Tibial nerve (tissue), 4 donors: ENCODE results near the gene MED19. TPM values are rescaled to one million over a fixed set of nuclear protein-coding genes. Genes with fewer than 3 reads are reported as not detected.

Experiments
- DNase-seq, 2 donors: peaks; one replicate each; pipeline ENCODE4 v3.0.0-alpha.2; 2019; ENCODE audit warnings: low spot score in 2 of 2
- H3K27ac ChIP-seq, 4 donors: fragments of 200-600 bp; sonication (generic) in 3 of 4; one replicate each; pipeline ENCODE4 v1.5.1; 2017 to 2019; ENCODE audit warnings: mild to moderate bottlenecking in 1 of 4
- H3K27me3 ChIP-seq, 2 donors: fragments of 200-600 bp; sonication (generic) in 1 of 2; one replicate each; pipeline versions ENCODE4 v1.5.1 to v1.6.0; 2017 to 2019
- H3K36me3 ChIP-seq, 3 donors: fragments of 200-600 bp; sonication (generic); one replicate each; pipeline ENCODE4 v1.5.1; 2018 to 2019
- H3K4me1 ChIP-seq, 4 donors: fragments of 200-600 bp; sonication (generic) in 3 of 4; one replicate each; pipeline ENCODE4 v1.5.1; 2017 to 2019
- H3K4me3 ChIP-seq, 4 donors: fragments of 200-600 bp; sonication (generic) in 3 of 4; one replicate each; pipeline ENCODE4 v1.5.1; 2017 to 2019; ENCODE audit warnings: mild to moderate bottlenecking in 1 of 4, moderate library complexity in 1 of 4
- H3K9me3 ChIP-seq, 4 donors: fragments of 200-600 bp; sonication (generic) in 3 of 4; one replicate each; pipeline ENCODE4 v1.5.1; 2017 to 2019
- CTCF ChIP-seq, 5 experiments: fragments of 200-600 bp in 3 of 5; fragments of 450-650 bp in 2 of 5; sonication (generic) in 3 of 5; IDR thresholded peaks; one replicate each; pipeline ENCODE4 v1.5.1; 2016 to 2019; ENCODE audit warnings: antibody characterized with exemption in 5 of 5, mild to moderate bottlenecking in 3 of 5, moderate library complexity in 2 of 5
- EP300 ChIP-seq, 2 donors: sonication (generic); formaldehyde crosslinking; IDR thresholded peaks; one replicate each; pipeline ENCODE4 v1.6.1; 2017; ENCODE audit warnings: antibody characterized with exemption in 2 of 2, mild to moderate bottlenecking in 1 of 2
- POLR2A ChIP-seq, 2 donors: fragments of 450-650 bp; IDR thresholded peaks; one replicate each; pipeline ENCODE4 v1.6.1; 2017; ENCODE audit warnings: antibody characterized with exemption in 2 of 2, mild to moderate bottlenecking in 2 of 2, moderate library complexity in 2 of 2
- WGBS, 2 donors: methylation state at CpG; one replicate each; pipeline ENCODE4 v1.1.5; 2018; 5-methylcytosine and 5-hydroxymethylcytosine counted together
- total RNA-seq, 4 donors: library from RNA; depleted of rRNA; stranded (reverse); fragments of >200 nt; gene quantifications; one replicate each; pipeline ENCODE4 v1.1.0, GENCODE V29; 2016

MED19 gene
- total RNA-seq, 4 donors from 2014 or later, result 11.9 to 17.3 (median 15.4) TPM

GRCh38 chr11:57741132-57742086 is 29.4 kb upstream of the MED19 start, which contains the start of gene SELENOH:
TSS of gene SELENOH (plus strand) at chr11:57741491. CDS start at chr11:57741596, 105 bp downstream.
- H3K9me3 ChIP-seq, result no peaks in the 10 kb centered on the region
- peak within 1 kb of the TSS; percentile 29 to 95 (median 94) for H3K27ac ChIP-seq
- no peaks in the 10 kb centered on the region for H3K27me3 ChIP-seq
- H3K4me1 ChIP-seq, result peaks cover 0 to 28% (median 9%) of the 10 kb centered on the region in 4 donors
- WGBS, 2 donors, result 0 to 1% methylated on average over 52 to 54 of the region's 75 CpGs
- peak; percentile 88 for DNase-seq
- TF ChIP-seq CTCF (IDR thresholded peaks at IDR 0.05) (peak in 1 of 5 experiments; percentile 37), POLR2A (IDR thresholded peaks at IDR 0.05) (peak in 1 of 2 donors; percentile 81), EP300 (IDR thresholded peaks at IDR 0.05) (peak; percentile 51 to 95)
- peaks cover 0 to 65% (median 7%) of the 10 kb centered on the region in 3 donors for H3K36me3 ChIP-seq
- H3K4me3 ChIP-seq, result peak within 1 kb of the TSS; percentile 50 to 92 (median 78)

GRCh38 chr11:57735619-57736298 is 23.7 kb upstream of the MED19 start:
- Histone ChIP-seq H3K4me1 (peaks cover 0 to 5% (median 0%) of the 10 kb centered on the region in 4 donors), H3K27ac (no peak overlapping the region), H3K4me3 (no peak overlapping the region), H3K27me3 (no peaks in the 10 kb centered on the region), H3K36me3 (peaks cover 0 to 26% (median 0%) of the 10 kb centered on the region in 3 donors), H3K9me3 (no peaks in the 10 kb centered on the region)
- DNase-seq, result no peak
- 65 to 72% methylated on average over 3 of the region's 3 CpGs for WGBS, 2 donors
- TF ChIP-seq EP300 (IDR thresholded peaks at IDR 0.05), result no peak
- TF ChIP-seq POLR2A (IDR thresholded peaks at IDR 0.05), result no peak
- no peak for TF ChIP-seq CTCF (IDR thresholded peaks at IDR 0.05)

- no peak for DNase-seq
- 100% methylated on average over 1 of the region's 1 CpG for WGBS, 2 donors
- H3K36me3 ChIP-seq, result peaks cover 0 to 11% (median 0%) of the 10 kb centered on the region in 3 donors
- no peak overlapping the region for H3K4me3 ChIP-seq
- no peaks in the 10 kb centered on the region for H3K4me1 ChIP-seq
- TF ChIP-seq EP300 (IDR thresholded peaks at IDR 0.05), result no peak
- TF ChIP-seq CTCF (IDR thresholded peaks at IDR 0.05), result no peak
- no peak for TF ChIP-seq POLR2A (IDR thresholded peaks at IDR 0.05)
- H3K9me3 ChIP-seq, result no peaks in the 10 kb centered on the region
- no peaks in the 10 kb centered on the region for H3K27me3 ChIP-seq
- H3K27ac ChIP-seq, result no peak overlapping the region
Observed at GRCh38 chr11:57732661-57733060, 20.6 kb upstream of the MED19 start.

- DNase-seq, result no peak
- Histone ChIP-seq H3K27ac (no peak overlapping the region), H3K4me1 (no peaks in the 10 kb centered on the region), H3K9me3 (no peaks in the 10 kb centered on the region), H3K36me3 (peaks cover 0 to 7% (median 0%) of the 10 kb centered on the region in 3 donors), H3K27me3 (no peaks in the 10 kb centered on the region), H3K4me3 (no peak overlapping the region)
- TF ChIP-seq POLR2A (IDR thresholded peaks at IDR 0.05) (no peak), EP300 (IDR thresholded peaks at IDR 0.05) (no peak), CTCF (IDR thresholded peaks at IDR 0.05) (no peak)
- WGBS, 2 donors, result 90 to 96% methylated on average over 7 of the region's 7 CpGs
Observed at GRCh38 chr11:57729479-57729878, 17.5 kb upstream of the MED19 start.
